IMR-90 (cell line): ENCODE data around the gene TSPAN32. TPM values are rescaled to one million over a fixed set of nuclear protein-coding genes. Genes with fewer than 3 reads are reported as not detected.

Source experiments
- ATAC-seq: fragments of 200-7000 bp; cut with Tn5 transposase; 2 replicates; pipeline ENCODE4 v1.9.1; 2020; ENCODE audit warnings: low read depth, mild to moderate bottlenecking, moderate library complexity
- BruUV-seq: library from RNA; stranded (reverse); fragments of 400-500 nt; replicated peaks from 2 replicates; lab custom pipeline; 2021; lab: Mats Ljungman, UMichigan
- CTCF ChIA-PET: fragments of 300-600 bp; formaldehyde crosslinking; extraction: SDS; loops from one replicate; lab custom pipeline; 2021; ENCODE audit warnings: antibody characterized with exemption; lab: Yijun Ruan, JAX
- POLR2A ChIA-PET: fragments of 300-600 bp; sonication (Branson Sonifier 250); formaldehyde crosslinking; loops from one replicate; lab custom pipeline; 2022; ENCODE audit warnings: antibody characterized with exemption; ENCODE audit not compliant: unreplicated experiment; lab: Charles Lee
- DNase-seq: peaks from one replicate; pipeline ENCODE4 v3.0.0; 2013
- H2AFZ ChIP-seq: replicated peaks from 2 replicates; pipeline ENCODE3; 2013; ENCODE audit warnings: low read length, mild to moderate bottlenecking; ENCODE audit not compliant: poor library complexity
- H2AK5ac ChIP-seq: 2 replicates; pipeline ENCODE4 v1.6.1; 2013; ENCODE audit warnings: low read depth, low read length, inconsistent platforms
- H2AK9ac ChIP-seq: replicated peaks from 2 replicates; pipeline ENCODE3; 2013; ENCODE audit warnings: mild to moderate bottlenecking, low read depth, low read length, moderate library complexity; ENCODE audit not compliant: poor library complexity
- H2BK120ac ChIP-seq: 2 replicates; pipeline ENCODE4 v1.6.1; 2013; ENCODE audit warnings: low read depth, low read length, inconsistent platforms
- H2BK15ac ChIP-seq: 3 replicates; pipeline ENCODE4 v1.6.1; 2013; ENCODE audit warnings: low read depth, low read length, inconsistent platforms
- H2BK20ac ChIP-seq: 2 replicates; pipeline ENCODE4 v1.6.1; 2013; ENCODE audit warnings: low read depth, mild to moderate bottlenecking, inconsistent platforms, low read length, moderate library complexity
- H2BK5ac ChIP-seq: 2 replicates; pipeline ENCODE4 v1.6.1; 2013; ENCODE audit warnings: mild to moderate bottlenecking, low read depth, low read length, inconsistent platforms; ENCODE audit not compliant: poor library complexity, severe bottlenecking
- H3K14ac ChIP-seq: replicated peaks from 2 replicates; pipeline ENCODE4 v1.6.1; 2013; ENCODE audit warnings: low read depth, low read length, inconsistent platforms
- H3K18ac ChIP-seq: 2 replicates; pipeline ENCODE4 v1.6.1; 2013; ENCODE audit warnings: low read depth, low read length, control low read depth
- H3K23ac ChIP-seq: 2 replicates; pipeline ENCODE4 v1.6.1; 2013; ENCODE audit warnings: low read depth, low read length, inconsistent platforms
- H3K27ac ChIP-seq: 2 replicates; pipeline ENCODE4 v1.5.1; 2013; ENCODE audit warnings: mild to moderate bottlenecking, control low read depth, low read length; ENCODE audit not compliant: insufficient read depth
- H3K27me3 ChIP-seq: 2 replicates; pipeline ENCODE4 v1.6.1; 2013; ENCODE audit warnings: low read length; ENCODE audit not compliant: control insufficient read depth, insufficient read depth
- H3K36me3 ChIP-seq: 2 replicates; pipeline ENCODE4 v1.6.1; 2013; ENCODE audit warnings: low read length, mixed read lengths; ENCODE audit not compliant: control insufficient read depth, insufficient read depth
- H3K4ac ChIP-seq: 2 replicates; pipeline ENCODE4 v1.6.1; 2013; ENCODE audit warnings: low read depth, low read length, inconsistent platforms
- H3K4me1 ChIP-seq: 2 replicates; pipeline ENCODE4 v1.6.1; 2013; ENCODE audit warnings: low read length, mixed read lengths; ENCODE audit not compliant: control insufficient read depth, insufficient read depth
- H3K4me2 ChIP-seq: 2 replicates; pipeline ENCODE4 v1.6.1; 2013; ENCODE audit warnings: low read depth, mild to moderate bottlenecking, control low read depth, low read length, moderate library complexity
- H3K4me3 ChIP-seq: 2 replicates; pipeline ENCODE4 v1.5.1; 2013; ENCODE audit warnings: low read depth, mild to moderate bottlenecking, control low read depth, low read length, moderate library complexity; ENCODE audit not compliant: insufficient read depth
- H3K56ac ChIP-seq: 2 replicates; pipeline ENCODE4 v1.6.1; 2013; ENCODE audit warnings: low read length, inconsistent platforms; ENCODE audit not compliant: insufficient read depth; ENCODE audit errors: extremely low read depth
- H3K79me1 ChIP-seq, 2 experiments: 2 replicates each; pipeline ENCODE4 v1.6.1; 2013; ENCODE audit warnings: low read length in 2 of 2, inconsistent platforms in 1 of 2, low read depth in 1 of 2
- H3K9ac ChIP-seq: 2 replicates; pipeline ENCODE4 v1.6.1; 2013; ENCODE audit warnings: low read depth, low read length, control low read depth
- H3K9me1 ChIP-seq: 2 replicates; pipeline ENCODE4 v1.6.1; 2013; ENCODE audit warnings: low read length, inconsistent platforms; ENCODE audit not compliant: insufficient read depth
- H3K9me3 ChIP-seq: 2 replicates; pipeline ENCODE4 v1.6.1; 2013; ENCODE audit warnings: low read length; ENCODE audit not compliant: control insufficient read depth, insufficient read depth
- H4K20me1 ChIP-seq: 2 replicates; pipeline ENCODE4 v1.6.1; 2013; ENCODE audit warnings: low read length, inconsistent platforms; ENCODE audit not compliant: insufficient read depth
- H4K5ac ChIP-seq: 2 replicates; pipeline ENCODE4 v1.6.1; 2013; ENCODE audit warnings: mild to moderate bottlenecking, low read depth, low read length, control low read depth
- H4K8ac ChIP-seq, 2 experiments: 2 replicates each; pipeline ENCODE4 v1.6.1; 2013; ENCODE audit warnings: low read depth in 2 of 2, low read length in 2 of 2, control low read depth in 1 of 2, inconsistent platforms in 1 of 2
- H4K91ac ChIP-seq: 2 replicates; pipeline ENCODE4 v1.6.1; 2013; ENCODE audit warnings: low read depth, low read length, inconsistent platforms; ENCODE audit not compliant: insufficient read depth
- CHD1 ChIP-seq: IDR thresholded peaks from 2 replicates; pipeline ENCODE4 v1.6.1; 2012; ENCODE audit warnings: low read depth, low read length, improper control_type of control experiment
- MAFK ChIP-seq: IDR thresholded peaks from 2 replicates; pipeline ENCODE4 v1.6.1; 2012; ENCODE audit warnings: low read depth, low read length, improper control_type of control experiment
- MXI1 ChIP-seq: IDR thresholded peaks from 2 replicates; pipeline ENCODE4 v1.6.1; 2012; ENCODE audit warnings: low read depth, mild to moderate bottlenecking, low read length, moderate library complexity, borderline replicate concordance
- NFE2L2 ChIP-seq: fragments of 150-350 bp; IDR thresholded peaks from 2 replicates; pipeline ENCODE4 v1.6.1; 2016; ENCODE audit warnings: low read depth, mild to moderate bottlenecking, low read length
- RFX5 ChIP-seq: IDR thresholded peaks from 2 replicates; pipeline ENCODE4 v1.8.0; 2012; ENCODE audit warnings: low read depth, mild to moderate bottlenecking, low read length, moderate library complexity
- SMC3 ChIP-seq: fragments of 150-350 bp; IDR thresholded peaks from 2 replicates; pipeline ENCODE4 v1.6.1; 2016; ENCODE audit warnings: low read depth, mild to moderate bottlenecking, antibody characterized with exemption, low read length, moderate library complexity
- WGBS, 2 experiments: methylation state at CpG; one replicate each; pipeline versions ENCODE4 v1.1.5 to v1.1.7; 2013; ENCODE audit warnings: missing lambda C conversion rate in 2 of 2; ENCODE audit not compliant: insufficient read length in 1 of 2; ENCODE audit errors: extremely low coverage in 2 of 2; 5-methylcytosine and 5-hydroxymethylcytosine counted together
- dilution Hi-C: fragments of 300-500 bp; cut with HindIII; formaldehyde crosslinking; loops from one replicate; pipeline ENCODE4 v1.14.3; 2018; ENCODE audit warnings: low sequenced_read_pairs; ENCODE audit not compliant: unreplicated experiment
- in situ Hi-C: fragments of 300-500 bp; cut with MboI; formaldehyde crosslinking; loops from 3 replicates; pipeline ENCODE4 v1.14.3; 2019; ENCODE audit warnings: low sequenced_read_pairs, inconsistent platforms, mixed read lengths
- intact Hi-C: fragments of 100-400 bp; cut with micrococcal nuclease; formaldehyde crosslinking; loops from 2 replicates; pipeline ENCODE4 v1.10.0; 2022
- polyA plus RNA-seq, 3 experiments: library from polyadenylated mRNA; depleted of rRNA; stranded (reverse); fragments of >200 nt; gene quantifications; 2 replicates each; pipeline ENCODE4 v1.2.3, GENCODE V29; 2012; ENCODE audit warnings: low replicate concordance in 1 of 3
- total RNA-seq: library from RNA; depleted of rRNA; stranded (reverse); fragments of >200 nt; gene quantifications from 2 replicates; pipeline ENCODE4 v1.2.3, GENCODE V29; 2012

Gene TSPAN32
- total and polyA plus RNA-seq, 2 of the 4 experiments (the other 2 are of a cell fraction), result 0.07 TPM; not detected in 1

GRCh38 chr11:2317354-2318050 lies 15.7 kb downstream of the TSPAN32 start:
- dilution Hi-C loops, result no loop called here
- no TSS peak for BruUV-seq
- Histone ChIP-seq H3K18ac (no peak overlapping the region), H3K27ac (no peak overlapping the region), H2BK15ac (no peak overlapping the region), H3K79me1 (no peaks in the 10 kb centered on the region), H2AK9ac (no peak overlapping the region), H2AK5ac (no peak overlapping the region), H3K23ac (no peak overlapping the region), H2BK120ac (no peak overlapping the region), H4K91ac (no peak overlapping the region), H2BK20ac (no peak overlapping the region), H3K4ac (no peak overlapping the region), H4K20me1 (no peaks in the 10 kb centered on the region), H2AFZ (no peak overlapping the region), H3K56ac (no peak overlapping the region), H3K36me3 (no peaks in the 10 kb centered on the region), H4K5ac (no peak overlapping the region), H3K9ac (no peak overlapping the region), H3K4me1 (peaks cover 15% of the 10 kb centered on the region), H3K9me1 (peaks cover 2% of the 10 kb centered on the region; the same call in 1 of the 2 replicates), H3K9me3 (no peaks in the 10 kb centered on the region; the same call in 1 of the 2 replicates), H4K8ac (no peak overlapping the region), H3K27me3 (peaks cover 14% of the 10 kb centered on the region), H3K14ac (no peak overlapping the region), H2BK5ac (no peak overlapping the region), H3K4me3 (no peak overlapping the region), H3K4me2 (no peak overlapping the region)
- ATAC-seq, result no peak
- no peak for DNase-seq
- in situ Hi-C loops, result no loop called here
- CTCF ChIA-PET, result no interaction called here
- POLR2A ChIA-PET, result no interaction called here
- WGBS, 2 experiments, result 87% methylated on average over 13 of the region's 17 CpGs; no CpG with 5 or more reads in 1 of the 2 experiments
- intact Hi-C loops, result no loop called here
- TF ChIP-seq MAFK (no peak), SMC3 (no peak), CHD1 (no peak), RFX5 (no peak), MXI1 (no peak), NFE2L2 (no peak)
